ENCODE results near the gene GYS1.

Gene GYS1

GRCh38 chr19:49017666-49018351 is 24.7 kb upstream of the GYS1 start:
- peaks cover 29% of the 10 kb centered on the region for H3K27me3 ChIP-seq (ENCODE audit: control insufficient read depth, insufficient read depth, low read length, poor library complexity, severe bottlenecking)
- no peaks in the 10 kb centered on the region for H3K9me3 ChIP-seq (ENCODE audit: control insufficient read depth, low read length)
- no peaks in the 10 kb centered on the region for H3K4me1 ChIP-seq (ENCODE audit: control insufficient read depth, insufficient read depth, low read length)
- H3K36me3 ChIP-seq (ENCODE audit: control insufficient read depth, insufficient read depth, low read length) = no peaks in the 10 kb centered on the region
- H3K27ac ChIP-seq (ENCODE audit: insufficient read depth, low read depth, low read length, poor library complexity, severe bottlenecking) = no peak overlapping the region
- WGBS, 2 experiments = 4 to 6% methylated on average over 62 of the region's 62 CpGs
- H3K4me3 ChIP-seq (ENCODE audit: insufficient read depth, low read depth, low read length) = peak overlapping the region; percentile 26

DNA sequence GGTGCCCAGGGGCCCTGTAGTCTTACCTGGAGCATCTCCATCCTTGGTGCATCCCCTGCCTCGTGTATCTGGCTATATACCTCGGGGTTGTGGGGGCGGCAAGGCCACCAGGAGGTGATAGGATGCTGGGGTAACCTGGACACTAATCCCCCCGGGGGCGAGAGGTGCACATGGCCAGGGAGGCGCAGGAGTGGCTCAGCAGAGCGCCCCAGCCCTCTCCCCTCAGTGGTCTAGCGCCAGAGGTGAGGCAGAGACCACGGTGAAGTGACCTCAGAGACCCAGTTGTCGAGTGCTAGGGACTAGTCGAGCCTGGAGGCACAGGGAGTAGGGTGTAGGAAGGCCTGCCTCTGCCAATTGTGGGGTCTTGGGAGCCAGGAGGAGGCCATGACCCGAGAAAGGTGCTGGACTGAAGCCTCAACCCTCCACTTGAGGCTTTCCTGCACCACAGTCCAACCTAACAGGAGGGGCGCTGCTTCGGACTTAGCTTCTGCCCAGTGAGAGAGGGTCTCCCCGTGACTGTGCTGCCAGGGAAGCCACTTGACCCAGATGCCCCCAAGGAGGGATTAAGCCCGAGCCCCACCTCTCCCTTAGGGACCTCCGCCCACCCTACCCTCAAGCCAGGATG is 24.0 kb upstream of the GYS1 start, which contains the start of gene LHB:
LHB (minus strand) TSS at position 51 of the 625 bp plus-strand sequence; CDS start at position 41, 10 bp downstream.
- Histone ChIP-seq H3K27me3 (ENCODE audit: control insufficient read depth, insufficient read depth, low read length, poor library complexity, severe bottlenecking) (peaks cover 29% of the 10 kb centered on the region), H3K36me3 (ENCODE audit: control insufficient read depth, insufficient read depth, low read length) (no peaks in the 10 kb centered on the region), H3K27ac (ENCODE audit: insufficient read depth, low read depth, low read length, poor library complexity, severe bottlenecking) (no peak within 1 kb of the TSS), H3K4me3 (ENCODE audit: insufficient read depth, low read depth, low read length) (peak within 1 kb of the TSS; percentile 26), H3K9me3 (ENCODE audit: control insufficient read depth, low read length) (no peaks in the 10 kb centered on the region), H3K4me1 (ENCODE audit: control insufficient read depth, insufficient read depth, low read length) (no peaks in the 10 kb centered on the region)
- WGBS, 2 experiments = 76 to 77% methylated on average over 17 of the region's 17 CpGs

DNA sequence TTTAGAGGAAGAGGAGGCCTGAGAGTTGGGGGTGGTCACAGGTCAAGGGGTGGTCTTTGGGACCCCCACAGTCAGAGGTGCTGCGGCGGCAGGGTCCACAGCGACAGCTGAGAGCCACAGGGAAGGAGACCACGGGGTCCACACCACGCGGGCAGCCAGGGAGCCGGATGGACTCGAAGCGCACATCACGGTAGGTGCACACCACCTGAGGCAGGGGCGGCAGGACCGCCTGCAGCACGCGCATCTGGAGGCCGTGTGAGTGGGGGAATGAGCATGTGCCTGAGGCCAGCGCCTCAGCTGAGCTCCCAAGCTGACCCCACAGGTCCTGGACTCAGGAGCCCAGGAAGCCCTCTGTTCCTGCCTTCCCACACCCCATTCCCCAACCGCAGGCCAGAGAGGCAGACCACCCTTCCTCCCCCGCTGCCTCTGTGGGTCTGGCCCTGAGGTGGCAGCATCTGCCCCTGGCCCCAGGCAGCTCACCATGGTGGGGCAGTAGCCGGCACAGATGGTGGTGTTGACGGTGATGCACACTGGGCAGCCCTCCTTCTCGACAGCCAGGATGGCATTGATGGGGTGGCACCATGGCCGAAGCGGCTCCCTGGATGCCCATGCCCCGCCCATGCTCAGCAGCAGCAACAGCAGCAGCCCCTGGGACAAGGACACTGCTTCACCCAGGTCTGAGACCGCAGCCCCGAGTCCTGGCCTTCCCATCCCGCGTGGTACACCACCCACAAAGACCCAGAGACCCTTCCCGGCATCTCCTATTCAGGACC is 23.1 kb upstream of the GYS1 start:
- no peak overlapping the region for H3K4me3 ChIP-seq (ENCODE audit: insufficient read depth, low read depth, low read length)
- H3K9me3 ChIP-seq (ENCODE audit: control insufficient read depth, low read length) = no peaks in the 10 kb centered on the region
- 94 to 96% methylated on average over 24 of the region's 29 CpGs for WGBS, 2 experiments
- peaks cover 25% of the 10 kb centered on the region for H3K27me3 ChIP-seq (ENCODE audit: control insufficient read depth, insufficient read depth, low read length, poor library complexity, severe bottlenecking)
- H3K4me1 ChIP-seq (ENCODE audit: control insufficient read depth, insufficient read depth, low read length) = no peaks in the 10 kb centered on the region
- peaks cover under 1% of the 10 kb centered on the region for H3K36me3 ChIP-seq (ENCODE audit: control insufficient read depth, insufficient read depth, low read length)
- H3K27ac ChIP-seq (ENCODE audit: insufficient read depth, low read depth, low read length, poor library complexity, severe bottlenecking) = no peak overlapping the region

- no peak overlapping the region for H3K27ac ChIP-seq (ENCODE audit: insufficient read depth, low read depth, low read length, poor library complexity, severe bottlenecking)
- no peaks in the 10 kb centered on the region for H3K4me1 ChIP-seq (ENCODE audit: control insufficient read depth, insufficient read depth, low read length)
- H3K4me3 ChIP-seq (ENCODE audit: insufficient read depth, low read depth, low read length) = no peak overlapping the region
- WGBS, 2 experiments = 93 to 94% methylated on average over 18 of the region's 18 CpGs
- H3K27me3 ChIP-seq (ENCODE audit: control insufficient read depth, insufficient read depth, low read length, poor library complexity, severe bottlenecking) = peaks cover 22% of the 10 kb centered on the region
- H3K36me3 ChIP-seq (ENCODE audit: control insufficient read depth, insufficient read depth, low read length) = peaks cover 9% of the 10 kb centered on the region
- no peaks in the 10 kb centered on the region for H3K9me3 ChIP-seq (ENCODE audit: control insufficient read depth, low read length)
Measured at GRCh38 chr19:49014870-49015255, 21.8 kb upstream of the GYS1 start.

DNA sequence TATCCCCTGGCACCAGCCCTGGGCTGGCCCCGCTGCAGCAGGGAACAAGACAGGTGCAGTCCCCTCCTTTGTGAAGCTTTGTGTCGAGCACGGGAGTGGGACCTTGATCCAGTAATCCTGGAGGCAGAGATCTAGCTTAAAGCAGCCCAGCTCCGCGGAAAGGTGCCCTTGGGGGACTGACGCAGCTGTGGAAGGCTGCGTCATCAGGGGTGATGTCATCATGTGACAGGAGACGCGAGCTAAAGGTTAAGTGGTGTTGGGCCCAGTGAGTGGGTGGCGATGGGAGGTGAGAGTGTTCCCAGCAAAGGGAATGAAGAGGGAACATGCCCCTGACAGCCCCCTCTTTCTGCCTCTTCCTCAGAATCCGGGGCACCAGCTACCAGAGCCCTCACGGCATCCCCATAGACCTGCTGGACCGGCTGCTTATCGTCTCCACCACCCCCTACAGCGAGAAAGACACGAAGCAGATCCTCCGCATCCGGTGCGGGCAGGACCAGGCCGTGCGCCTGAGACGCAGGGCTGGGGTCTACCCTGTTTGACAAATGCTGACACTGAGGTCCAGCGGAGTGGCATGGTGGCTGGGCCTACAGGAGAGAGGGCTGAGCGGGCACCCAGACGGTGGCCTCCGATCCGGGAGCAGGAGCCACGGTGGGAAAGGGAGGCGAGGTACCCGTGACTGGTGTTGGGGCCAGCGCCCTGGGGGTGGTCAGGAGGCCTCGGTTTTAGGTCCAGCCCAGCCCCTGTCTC is 21.2 kb upstream of the GYS1 start:
- Histone ChIP-seq H3K4me3 (ENCODE audit: insufficient read depth, low read depth, low read length) (no peak overlapping the region), H3K27ac (ENCODE audit: insufficient read depth, low read depth, low read length, poor library complexity, severe bottlenecking) (no peak overlapping the region), H3K4me1 (ENCODE audit: control insufficient read depth, insufficient read depth, low read length) (no peaks in the 10 kb centered on the region), H3K27me3 (ENCODE audit: control insufficient read depth, insufficient read depth, low read length, poor library complexity, severe bottlenecking) (peaks cover 20% of the 10 kb centered on the region), H3K9me3 (ENCODE audit: control insufficient read depth, low read length) (no peaks in the 10 kb centered on the region), H3K36me3 (ENCODE audit: control insufficient read depth, insufficient read depth, low read length) (peaks cover 9% of the 10 kb centered on the region)
- WGBS, 2 experiments = 95 to 96% methylated on average over 32 of the region's 32 CpGs

DNA sequence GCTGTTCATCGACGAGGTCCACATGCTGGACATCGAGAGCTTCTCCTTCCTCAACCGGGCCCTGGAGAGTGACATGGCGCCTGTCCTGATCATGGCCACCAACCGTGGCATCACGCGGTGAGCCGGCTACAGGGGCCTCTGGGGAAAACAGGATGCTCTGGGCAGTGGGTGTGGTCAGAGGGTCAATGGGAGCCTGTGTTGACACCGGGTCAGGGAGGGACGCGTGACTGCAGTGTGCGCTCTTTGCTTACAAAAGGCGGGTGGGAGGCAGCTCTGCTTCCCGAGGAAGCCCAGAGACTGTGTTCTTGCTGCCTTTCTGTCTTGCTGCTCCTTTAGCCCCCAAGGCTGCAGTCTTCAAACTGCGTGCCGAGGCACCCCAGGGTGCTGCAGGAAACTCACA is 18.1 kb upstream of the GYS1 start:
- Histone ChIP-seq H3K27me3 (ENCODE audit: control insufficient read depth, insufficient read depth, low read length, poor library complexity, severe bottlenecking) (no peaks in the 10 kb centered on the region), H3K36me3 (ENCODE audit: control insufficient read depth, insufficient read depth, low read length) (peaks cover 19% of the 10 kb centered on the region), H3K4me1 (ENCODE audit: control insufficient read depth, insufficient read depth, low read length) (no peaks in the 10 kb centered on the region), H3K27ac (ENCODE audit: insufficient read depth, low read depth, low read length, poor library complexity, severe bottlenecking) (no peak overlapping the region), H3K9me3 (ENCODE audit: control insufficient read depth, low read length) (no peaks in the 10 kb centered on the region), H3K4me3 (ENCODE audit: insufficient read depth, low read depth, low read length) (no peak overlapping the region)
- WGBS, 2 experiments = 90% methylated on average over 17 of the region's 17 CpGs

- no peak overlapping the region for H3K27ac ChIP-seq (ENCODE audit: insufficient read depth, low read depth, low read length, poor library complexity, severe bottlenecking)
- H3K4me3 ChIP-seq (ENCODE audit: insufficient read depth, low read depth, low read length) = no peak overlapping the region
- H3K4me1 ChIP-seq (ENCODE audit: control insufficient read depth, insufficient read depth, low read length) = no peaks in the 10 kb centered on the region
- H3K27me3 ChIP-seq (ENCODE audit: control insufficient read depth, insufficient read depth, low read length, poor library complexity, severe bottlenecking) = no peaks in the 10 kb centered on the region
- H3K36me3 ChIP-seq (ENCODE audit: control insufficient read depth, insufficient read depth, low read length) = peaks cover 19% of the 10 kb centered on the region
- H3K9me3 ChIP-seq (ENCODE audit: control insufficient read depth, low read length) = no peaks in the 10 kb centered on the region
- 91 to 94% methylated on average over 18 of the region's 18 CpGs for WGBS, 2 experiments
Measured at GRCh38 chr19:49010453-49010852, 17.3 kb upstream of the GYS1 start.

GRCh38 chr19:49009828-49010227 is 16.7 kb upstream of the GYS1 start:
- WGBS, 2 experiments = 94 to 96% methylated on average over 18 of the region's 18 CpGs
- Histone ChIP-seq H3K36me3 (ENCODE audit: control insufficient read depth, insufficient read depth, low read length) (peaks cover 23% of the 10 kb centered on the region), H3K4me3 (ENCODE audit: insufficient read depth, low read depth, low read length) (no peak overlapping the region), H3K27ac (ENCODE audit: insufficient read depth, low read depth, low read length, poor library complexity, severe bottlenecking) (no peak overlapping the region), H3K27me3 (ENCODE audit: control insufficient read depth, insufficient read depth, low read length, poor library complexity, severe bottlenecking) (no peaks in the 10 kb centered on the region), H3K9me3 (ENCODE audit: control insufficient read depth, low read length) (no peaks in the 10 kb centered on the region), H3K4me1 (ENCODE audit: control insufficient read depth, insufficient read depth, low read length) (no peaks in the 10 kb centered on the region)

DNA sequence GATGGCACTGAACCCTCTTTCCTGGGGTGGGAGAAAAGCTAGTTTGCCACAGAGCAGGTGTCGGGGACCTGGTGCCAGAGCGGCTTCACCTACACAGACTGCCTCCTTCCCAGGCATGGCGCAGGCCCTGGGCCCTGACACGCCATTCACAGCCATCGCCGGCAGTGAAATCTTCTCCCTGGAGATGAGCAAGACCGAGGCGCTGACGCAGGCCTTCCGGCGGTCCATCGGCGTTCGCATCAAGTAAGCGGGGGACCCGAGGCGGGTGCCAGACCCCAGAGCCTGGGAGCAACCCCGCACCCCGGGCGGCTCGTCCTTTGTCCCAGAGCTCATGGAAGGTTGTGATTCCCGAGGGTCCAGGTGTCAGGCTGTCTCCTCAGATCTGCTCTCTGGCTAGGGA is 13.8 kb upstream of the GYS1 start:
- Histone ChIP-seq H3K4me3 (ENCODE audit: insufficient read depth, low read depth, low read length) (no peak overlapping the region), H3K4me1 (ENCODE audit: control insufficient read depth, insufficient read depth, low read length) (no peaks in the 10 kb centered on the region), H3K9me3 (ENCODE audit: control insufficient read depth, low read length) (no peaks in the 10 kb centered on the region), H3K27me3 (ENCODE audit: control insufficient read depth, insufficient read depth, low read length, poor library complexity, severe bottlenecking) (no peaks in the 10 kb centered on the region), H3K36me3 (ENCODE audit: control insufficient read depth, insufficient read depth, low read length) (peaks cover 30% of the 10 kb centered on the region), H3K27ac (ENCODE audit: insufficient read depth, low read depth, low read length, poor library complexity, severe bottlenecking) (no peak overlapping the region)
- 95 to 96% methylated on average over 22 of the region's 22 CpGs for WGBS, 2 experiments

Measured in ectodermal cell (in vitro differentiated cells).